Suppressor macrophage treated with lipopolysaccharide for 1 hour (primary cell): Measurements from ENCODE around the gene NUTF2.
A peak's percentile ranks its signal among the peaks of the same experiment; 100 is the strongest.
"Not testable (repeated sequence)": the region's sequence is repeated elsewhere in the genome, so short reads cannot be mapped to it uniquely, and the experiment has no call there.

Experiments used
- DNase-seq, 3 donors: peaks; one replicate each; pipeline ENCODE4 v3.0.0-alpha.2; 2020 to 2022

Gene NUTF2

DNA sequence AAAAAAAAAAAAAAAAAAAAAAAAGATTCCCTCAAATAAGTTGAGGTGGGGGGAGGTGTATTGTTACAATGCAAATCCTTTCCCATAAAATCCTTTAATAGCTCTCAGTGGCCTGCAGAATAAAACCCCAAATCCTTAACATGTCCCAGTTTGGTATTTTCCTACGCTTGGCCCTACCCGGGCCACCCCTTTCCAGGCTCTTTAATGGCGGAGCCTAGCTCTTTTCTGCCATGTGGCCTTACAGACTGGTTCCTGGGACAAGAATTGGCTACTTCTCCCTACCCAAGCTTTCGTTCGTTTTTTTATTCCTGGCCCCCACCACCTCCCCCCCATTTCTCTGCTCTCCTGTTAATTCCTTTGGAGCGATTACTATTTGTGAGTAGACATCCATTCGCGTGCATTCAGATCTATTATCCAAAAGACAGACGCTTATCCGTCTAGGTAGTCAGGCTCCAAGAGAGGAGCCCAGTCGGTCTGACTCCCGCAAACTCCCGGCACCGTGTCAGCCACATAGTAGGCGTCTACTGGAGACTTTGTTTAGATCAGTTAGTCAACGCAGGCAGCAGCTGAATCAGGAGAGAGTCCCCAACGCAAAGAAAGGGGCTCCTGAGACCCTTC lies 5.4 kb upstream of the NUTF2 start:
- no peak for DNase-seq

DNA sequence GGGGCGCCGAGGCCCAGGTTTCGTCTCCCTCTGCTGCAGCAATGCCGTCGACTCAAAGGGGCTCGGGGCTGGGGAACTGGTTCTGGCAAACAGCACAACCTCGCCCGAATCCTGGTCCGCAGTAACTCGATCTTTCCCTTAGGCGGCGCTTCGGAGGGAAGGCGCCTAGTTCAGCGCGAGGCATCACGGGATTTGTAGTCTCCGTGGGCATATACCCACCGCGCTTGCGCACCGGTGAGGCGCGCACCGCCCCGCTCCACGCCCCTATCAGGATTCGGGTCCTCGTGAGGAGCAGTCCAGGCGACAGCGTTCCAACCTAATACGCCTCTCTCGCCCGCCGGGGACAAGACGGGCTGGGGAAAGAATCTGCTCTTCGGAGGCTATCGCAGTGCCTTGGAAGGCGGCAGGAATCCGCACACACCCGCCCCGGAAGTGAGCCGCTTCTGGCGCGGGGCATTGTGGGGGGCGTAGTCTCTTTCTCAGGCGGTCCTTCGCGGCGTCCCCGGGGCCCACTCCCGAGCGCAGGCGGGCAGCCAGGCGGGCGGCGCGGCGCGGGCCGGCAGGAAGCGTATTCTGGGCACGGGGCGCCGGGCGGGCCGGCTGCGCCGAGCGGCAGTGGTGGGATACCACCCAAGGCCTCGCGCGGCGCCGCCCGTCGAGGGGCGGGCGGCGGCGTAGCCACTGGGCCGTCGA lies 4.8 kb upstream of the NUTF2 start, which contains the start of gene THAP11:
THAP11 (plus strand) TSS at position 505 of the 693 bp plus-strand sequence. CDS start 235 bp downstream, outside the sequence.
- peak; percentile 97 to 99 (median 97) for DNase-seq

- peak; percentile 59 to 74 (median 67) for DNase-seq
These were observed 4.0 kb upstream of the NUTF2 start for GRCh38 chr16:67842509-67843342.

DNA sequence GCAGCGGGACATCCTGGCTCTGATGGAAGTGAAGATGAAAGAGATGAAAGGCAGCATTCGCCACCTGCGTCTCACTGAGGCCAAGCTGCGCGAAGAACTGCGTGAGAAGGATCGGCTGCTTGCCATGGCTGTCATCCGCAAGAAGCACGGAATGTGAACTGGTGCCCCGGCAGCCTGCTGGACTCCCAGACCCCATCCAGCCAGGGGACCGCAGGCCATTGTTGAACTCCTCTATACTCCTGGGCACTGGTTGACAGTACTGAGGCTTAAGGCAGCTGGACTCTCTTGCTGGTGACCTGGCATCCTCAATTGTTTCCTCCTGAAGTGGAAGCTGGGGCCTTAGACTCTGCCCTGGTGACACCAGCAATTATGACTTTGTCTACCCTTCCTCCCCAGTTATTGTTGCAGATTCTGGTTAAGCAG lies 3.4 kb upstream of the NUTF2 start:
- no peak for DNase-seq

DNA sequence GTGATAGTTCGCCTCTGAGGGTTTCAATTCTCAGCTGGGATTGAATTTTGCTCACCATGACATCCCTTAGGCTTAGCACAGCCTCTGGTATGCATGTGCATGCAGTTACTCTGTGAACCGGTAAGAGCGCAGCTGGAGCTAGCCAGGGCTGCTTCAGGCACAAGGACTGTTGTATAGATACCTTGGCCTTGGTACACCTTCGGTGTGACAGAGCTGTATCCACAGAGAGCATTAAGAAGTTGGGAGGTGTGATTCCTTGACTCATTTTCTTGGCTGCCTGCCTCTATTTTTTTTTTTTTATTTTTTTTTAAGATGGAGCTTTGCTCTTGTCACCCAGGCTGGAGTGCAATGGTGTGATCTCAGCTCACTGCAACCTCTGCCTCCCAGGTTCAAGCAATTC lies 2.2 kb upstream of the NUTF2 start:
- no peak for DNase-seq

DNA sequence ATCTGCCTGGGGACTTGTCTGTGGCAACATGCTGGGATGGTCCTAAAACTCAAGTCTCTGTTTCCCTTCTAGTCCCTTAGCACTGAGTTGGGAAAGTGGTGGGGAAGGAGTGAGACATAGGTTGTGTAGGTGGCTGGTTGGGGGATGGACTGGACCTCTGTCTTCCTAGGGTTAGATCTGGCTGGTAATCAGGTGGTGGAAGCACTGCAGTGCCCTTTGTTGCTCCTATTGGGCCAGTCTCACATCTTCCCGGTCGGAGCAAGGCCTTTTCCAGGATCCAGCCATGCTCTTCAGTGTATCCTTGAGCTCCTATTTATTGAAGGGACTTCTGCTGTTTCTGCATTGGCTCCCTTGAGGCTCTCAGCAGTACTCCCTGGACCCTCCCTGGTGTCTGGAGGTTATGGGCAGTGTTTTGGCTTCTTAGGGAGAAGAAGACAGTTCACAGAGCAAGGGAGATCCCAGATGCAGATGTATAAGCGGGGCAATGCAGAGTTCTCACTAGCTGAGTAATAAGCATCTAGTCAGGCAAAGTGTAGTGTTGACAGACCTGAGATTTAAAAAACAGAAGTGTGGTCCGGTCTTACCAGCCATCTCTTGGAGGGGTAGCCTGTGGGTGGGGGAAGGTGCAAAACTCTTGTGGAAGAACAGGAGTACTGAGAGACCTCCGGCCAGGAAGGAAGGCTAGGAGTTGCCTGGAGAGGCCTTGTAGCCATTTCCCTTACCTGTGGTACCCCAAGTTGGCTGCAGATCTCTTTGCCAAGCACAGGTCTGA lies 1.3 kb upstream of the NUTF2 start:
- peak; percentile 36 to 47 (median 45) for DNase-seq

GRCh38 chr16:67846063-67846319 lies 742 bp upstream of the NUTF2 start:
- DNase-seq = no peak

DNA sequence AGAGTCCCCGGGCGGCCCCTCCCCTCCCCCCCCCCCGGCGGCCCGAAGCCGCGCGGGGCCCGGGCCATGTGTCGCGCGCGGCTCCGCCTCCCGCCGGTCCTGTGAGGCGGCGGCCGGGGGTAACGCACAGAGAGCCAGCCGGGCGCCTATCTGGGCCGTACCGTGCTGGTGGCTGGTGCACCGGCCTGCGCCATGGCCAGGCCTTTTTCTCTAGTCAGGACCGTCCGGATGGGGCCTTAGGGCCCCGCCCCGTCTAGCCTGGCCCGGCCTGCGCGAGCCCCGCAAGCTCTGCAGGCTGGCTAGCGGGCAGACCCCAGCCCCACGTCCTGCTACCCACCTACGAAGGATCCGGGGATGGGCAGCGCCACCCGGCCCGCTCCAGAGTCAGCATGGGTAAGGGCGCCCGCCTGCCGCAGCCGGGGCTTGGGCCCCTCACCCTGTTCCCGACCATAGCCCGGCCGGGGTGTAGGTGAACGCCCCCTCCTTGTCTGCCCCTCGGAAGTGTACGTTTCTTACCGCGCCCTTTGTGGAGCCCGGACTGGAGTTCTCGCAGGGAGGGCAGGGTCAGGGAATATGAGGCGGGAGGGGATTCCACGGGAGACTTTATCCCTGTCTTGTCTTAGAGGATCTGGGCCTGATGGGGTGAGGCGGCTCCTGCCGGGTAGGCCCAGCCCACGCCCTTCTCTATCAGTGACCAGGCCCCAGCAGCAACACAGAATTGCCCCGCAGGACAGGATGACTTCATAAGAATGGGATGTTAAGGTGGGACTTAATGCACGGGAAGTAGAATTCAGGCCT lies 530 bp downstream of the NUTF2 start, which contains the start of gene CENPT:
CENPT (minus strand) TSS at position 630 of the 798 bp plus-strand sequence. CDS start 13,834 bp downstream, outside the sequence.
- DNase-seq = peak; percentile 78 to 92 (median 81)

DNA sequence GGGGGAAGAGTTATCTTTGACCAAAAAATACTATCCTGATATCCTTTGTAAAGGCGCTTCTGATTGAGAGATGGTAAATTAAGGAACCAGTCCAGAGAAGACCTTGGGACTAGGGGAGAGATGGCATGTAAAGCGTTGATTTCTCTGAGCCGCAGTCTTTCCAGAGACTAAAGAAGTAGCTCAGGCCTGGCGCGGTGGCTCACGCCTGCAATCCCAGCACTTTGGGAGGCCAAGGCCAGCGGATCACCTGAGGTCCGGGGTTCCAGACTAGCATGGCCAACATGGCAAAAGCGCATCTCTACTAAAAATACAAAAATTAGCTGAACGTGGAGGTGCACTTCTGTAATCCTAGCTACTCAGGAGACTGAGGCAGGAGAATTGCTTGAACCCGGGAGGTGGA lies 1.4 kb downstream of the NUTF2 start:
- no peak for DNase-seq

GRCh38 chr16:67853670-67854069 lies 6.9 kb downstream of the NUTF2 start:
- DNase-seq = no peak

DNA sequence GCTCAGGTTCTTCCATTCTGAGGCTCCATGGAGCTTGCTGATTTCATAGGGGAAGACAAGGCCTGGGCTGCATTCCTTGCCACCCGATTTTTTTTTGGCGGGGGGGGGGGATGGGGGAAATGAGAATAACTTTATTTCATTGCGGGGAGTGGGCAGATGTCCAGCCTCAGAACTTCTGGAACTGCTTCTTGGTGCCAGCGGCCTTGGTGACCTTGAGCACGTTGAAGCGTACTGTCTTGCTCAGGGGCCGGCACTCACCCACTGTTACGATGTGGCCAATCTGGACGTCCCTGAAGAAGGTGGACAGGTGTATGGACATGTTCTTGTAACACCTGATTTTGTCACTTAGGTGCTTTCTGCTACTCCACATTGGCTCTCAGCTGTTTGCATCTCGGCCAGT lies 9.1 kb downstream of the NUTF2 start:
- DNase-seq = no peak

- no peak for DNase-seq
These were observed 10.3 kb downstream of the NUTF2 start for GRCh38 chr16:67856927-67857546.

DNA sequence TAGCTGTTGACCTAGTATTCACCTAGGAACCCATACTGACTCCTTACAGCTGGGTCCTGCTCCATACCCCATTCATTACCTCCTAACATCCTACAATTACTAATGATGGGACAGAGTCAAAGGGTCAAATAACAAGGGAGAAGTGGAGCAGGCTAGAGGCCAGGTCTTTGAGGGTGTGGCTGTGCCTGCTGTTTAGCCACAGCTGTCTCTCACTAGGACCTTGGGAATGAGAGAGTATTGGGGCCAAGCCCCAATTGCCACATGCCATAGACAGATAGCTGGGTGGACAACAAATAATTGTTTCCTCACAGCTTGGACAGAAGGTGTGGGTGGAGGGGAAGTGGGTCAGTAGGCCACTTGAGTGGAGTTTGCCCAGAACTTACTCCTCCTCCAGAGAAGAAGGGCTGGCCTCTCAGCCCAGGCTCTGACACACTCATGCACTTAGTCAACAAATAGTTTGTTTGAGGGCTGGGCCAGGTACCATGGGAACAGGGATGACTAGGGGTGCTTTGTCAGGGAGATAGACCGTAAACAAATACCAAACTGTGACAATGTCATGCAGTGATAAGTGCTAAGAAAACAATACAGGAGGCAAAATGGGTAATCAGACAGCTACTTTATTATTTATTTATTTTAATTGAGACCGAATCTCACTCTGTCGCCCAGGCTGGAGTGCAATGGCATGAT lies 11.0 kb downstream of the NUTF2 start:
- DNase-seq = peak; percentile 93 to 97 (median 95)

- peak in 1 of 3 donors; percentile 9 for DNase-seq
These were observed 11.8 kb downstream of the NUTF2 start for GRCh38 chr16:67858500-67858899.

GRCh38 chr16:67860589-67861398 lies 14.1 kb downstream of the NUTF2 start:
- peak in 1 of 3 donors; percentile 27 for DNase-seq

GRCh38 chr16:67861877-67862276 lies 15.1 kb downstream of the NUTF2 start:
- DNase-seq = no peak

DNA sequence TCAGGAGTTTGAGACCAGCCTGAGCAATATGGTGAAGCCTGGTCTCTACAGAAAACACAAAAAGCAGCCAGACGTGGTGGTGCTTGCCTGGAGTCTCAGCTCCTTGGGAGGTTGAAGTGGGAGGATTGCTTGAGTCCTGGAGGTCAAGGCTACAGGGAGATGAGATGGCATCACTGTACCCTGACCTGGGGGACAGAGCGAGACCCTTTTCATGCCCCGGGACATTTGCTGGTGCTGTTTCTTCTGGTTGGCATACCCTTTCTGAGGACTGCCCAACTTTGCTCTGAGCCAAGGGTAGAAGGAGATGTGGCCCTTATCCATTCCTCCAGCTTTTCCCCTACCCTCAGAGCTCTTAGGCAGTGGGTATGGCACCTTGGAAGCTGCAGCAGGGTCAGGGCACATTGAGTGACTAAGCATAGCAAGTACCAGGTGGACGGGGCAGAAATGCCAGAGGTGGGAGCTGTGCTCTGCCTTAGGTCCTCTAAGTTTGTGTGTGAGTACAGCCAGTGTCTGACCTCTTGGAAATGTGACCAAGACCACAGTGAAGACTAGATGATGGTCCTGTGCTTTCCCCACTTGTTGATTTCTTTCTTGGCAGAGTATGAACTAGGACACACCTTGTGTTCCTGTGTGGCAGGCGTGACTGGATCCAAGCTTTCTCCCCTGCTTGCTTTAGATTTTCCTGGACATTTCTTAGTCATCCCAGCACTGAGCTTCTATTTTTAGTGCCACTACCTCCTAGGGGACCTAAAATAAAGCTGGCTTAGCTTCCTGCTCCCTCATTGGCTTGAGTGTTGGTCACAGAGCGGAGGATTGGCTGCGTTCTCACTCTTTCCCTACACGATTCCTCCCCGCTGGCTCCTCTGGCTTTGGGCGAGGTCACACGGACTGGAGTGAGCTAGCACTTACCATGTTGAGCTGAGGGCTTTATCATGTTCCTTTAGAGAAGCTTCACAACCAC lies 16.2 kb downstream of the NUTF2 start:
- DNase-seq = no peak

DNA sequence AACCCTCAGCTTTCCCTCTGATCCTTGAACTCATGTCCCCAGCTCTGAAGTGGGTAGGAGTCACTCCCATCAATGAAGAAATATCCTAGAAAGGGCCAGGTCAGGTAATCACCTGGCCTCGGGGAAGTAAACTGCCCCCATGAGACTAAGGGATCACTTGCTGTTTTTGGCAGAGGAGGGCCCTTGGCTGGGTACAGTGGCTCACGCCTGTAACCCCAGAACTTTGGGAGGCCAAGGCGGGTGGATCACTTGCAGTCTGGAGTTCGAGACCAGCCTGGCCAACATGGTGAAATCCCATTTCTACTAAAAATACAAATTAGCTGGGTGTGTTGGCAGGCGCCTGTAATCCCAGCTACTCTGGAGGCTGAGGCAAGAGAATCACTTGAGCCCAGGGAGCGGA lies 17.3 kb downstream of the NUTF2 start:
- DNase-seq = not testable (repeated sequence)

- DNase-seq = no peak
These were observed 17.9 kb downstream of the NUTF2 start for GRCh38 chr16:67864594-67864993.
